Measurements from ENCODE around the gene NFATC1. TPM values are rescaled to one million over a fixed set of nuclear protein-coding genes. Genes with fewer than 3 reads are reported as not detected.

Gene NFATC1
- total RNA-seq, 4 donors from 2014 or later = 10.1 to 15.0 (median 12.7) TPM

- Histone ChIP-seq H3K27me3 (no peaks in the 10 kb centered on the region), H3K4me1 (no peaks in the 10 kb centered on the region), H3K9me3 (no peaks in the 10 kb centered on the region), H3K27ac (no peak overlapping the region), H3K36me3 (no peaks in the 10 kb centered on the region), H3K4me3 (replicated peaks in 1 of 3) (no peak overlapping the region)
- no peak for DNase-seq
- intact Hi-C loops (cut with DNase I) = no loop called here
- TF ChIP-seq POLR2A (IDR thresholded peaks at IDR 0.05) (no peak), CTCF (IDR thresholded peaks at IDR 0.05) (no peak)
- 92% methylated on average over 21 to 22 of the region's 22 CpGs for WGBS, 2 donors
These were observed 122.4 kb downstream of the NFATC1 start for GRCh38 chr18:79518028-79518682.

GRCh38 chr18:79518683-79519128 is 123.0 kb downstream of the NFATC1 start:
- TF ChIP-seq POLR2A (IDR thresholded peaks at IDR 0.05) (no peak), CTCF (IDR thresholded peaks at IDR 0.05) (no peak)
- H3K9me3 ChIP-seq = no peaks in the 10 kb centered on the region
- 72 to 81% methylated on average over 13 to 14 of the region's 14 CpGs for WGBS, 2 donors
- intact Hi-C loops (cut with DNase I) = no loop called here
- no peak overlapping the region for H3K4me3 ChIP-seq (replicated peaks in 1 of 3)
- no peaks in the 10 kb centered on the region for H3K36me3 ChIP-seq
- H3K27ac ChIP-seq = no peak overlapping the region
- H3K27me3 ChIP-seq = no peaks in the 10 kb centered on the region
- H3K4me1 ChIP-seq = no peaks in the 10 kb centered on the region
- no peak for DNase-seq

GRCh38 chr18:79519751-79520477 is 124.2 kb downstream of the NFATC1 start:
- H3K4me1 ChIP-seq = no peaks in the 10 kb centered on the region
- H3K27me3 ChIP-seq = no peaks in the 10 kb centered on the region
- WGBS, 2 donors = 68 to 70% methylated on average over 18 to 24 of the region's 37 CpGs
- H3K9me3 ChIP-seq = no peaks in the 10 kb centered on the region
- no peak overlapping the region for H3K4me3 ChIP-seq (replicated peaks in 1 of 3)
- no peak for DNase-seq
- H3K27ac ChIP-seq = no peak overlapping the region
- intact Hi-C loops (cut with DNase I) = loop anchor here (10.0 kb wide), 1 partner anchor 125 kb away; no protein-coding TSS in a partner anchor
- TF ChIP-seq POLR2A (IDR thresholded peaks at IDR 0.05) (no peak), CTCF (IDR thresholded peaks at IDR 0.05) (no peak)
- no peaks in the 10 kb centered on the region for H3K36me3 ChIP-seq

- no peak for TF ChIP-seq CTCF (IDR thresholded peaks at IDR 0.05)
- no peak for TF ChIP-seq POLR2A (IDR thresholded peaks at IDR 0.05)
- no peak for DNase-seq
- no peak overlapping the region for H3K27ac ChIP-seq
- H3K27me3 ChIP-seq = no peaks in the 10 kb centered on the region
- 48 to 67% methylated on average over 1 to 3 of the region's 9 CpGs for WGBS, 2 donors
- no peaks in the 10 kb centered on the region for H3K36me3 ChIP-seq
- intact Hi-C loops (cut with DNase I) = loop anchor here (10.0 kb wide), 1 partner anchor 124 kb away; no protein-coding TSS in a partner anchor
- H3K9me3 ChIP-seq = no peaks in the 10 kb centered on the region
- no peak overlapping the region for H3K4me3 ChIP-seq (replicated peaks in 1 of 3)
- peaks cover 0 to 2% of the 10 kb centered on the region in 2 donors for H3K4me1 ChIP-seq
These were observed 125.0 kb downstream of the NFATC1 start for GRCh38 chr18:79520478-79521390.

Data from thyroid gland (tissue), 4 donors.